A549 (cell line): ENCODE measurements around the gene KIT.

Experiments used
- CTCF ChIP-seq: fragments of >200 bp; sonication (Bioruptor Twin); formaldehyde crosslinking; IDR thresholded peaks from 3 replicates; pipeline ENCODE4 v1.5.1; 2016
- EHMT2 ChIP-seq: fragments of 200-600 bp; sonication (generic); IDR thresholded peaks from 2 replicates; pipeline ENCODE4 v1.6.1; 2016; ENCODE audit warnings: antibody characterized with exemption, low read depth, mild to moderate bottlenecking, moderate library complexity
- ESRRA ChIP-seq: fragments of 150-350 bp; IDR thresholded peaks from 2 replicates; pipeline ENCODE4 v1.6.1; 2014; ENCODE audit warnings: mild to moderate bottlenecking, low read length, borderline replicate concordance
- RAD21 ChIP-seq, 2 experiments: fragments of >200 bp in 1 of 2; sonication (Bioruptor Twin) in 1 of 2; formaldehyde crosslinking in 1 of 2; IDR thresholded peaks in 1 of 2; conservative IDR thresholded peaks in 1 of 2; 2 replicates in 1 of 2; 3 replicates in 1 of 2; pipeline ENCODE4 v1.6.1; 2012 to 2018; ENCODE audit warnings: inconsistent platforms in 1 of 2
- TFCP2L1 ChIP-seq: fragments of 250-450 bp; sonication (Bioruptor Pico); IDR thresholded peaks from 2 replicates; pipeline ENCODE4 v1.5.0; 2021; ENCODE audit warnings: mild to moderate bottlenecking

- TF ChIP-seq CTCF (no peak), TFCP2L1 (CRISPR knock-in tag) (no peak), ESRRA (no peak), EHMT2 (no peak), RAD21 (conservative IDR thresholded peaks at IDR 0.05 in 1 of 2, IDR thresholded peaks at IDR 0.05 in 1 of 2) (no peak)
Measured at GRCh38 chr4:54717694-54718093, 59.9 kb downstream of the KIT start.
